HG03571 (cell line): ENCODE results near the gene RABL3.
"Not testable (repeated sequence)": the region's sequence is repeated elsewhere in the genome, so short reads cannot be mapped to it uniquely, and the experiment has no call there.

ENCODE experiments used
- ATAC-seq: cut with Tn5 transposase; IDR thresholded peaks from one replicate; pipeline ENCODE4 v1.9.1; 2021; ENCODE audit not compliant: unreplicated experiment

The RABL3 gene

GRCh38 chr3:120683671-120684301 is 58.5 kb downstream of the RABL3 start:
- no peak for ATAC-seq

GRCh38 chr3:120683213-120683612 is 59.1 kb downstream of the RABL3 start:
- no peak for ATAC-seq

DNA sequence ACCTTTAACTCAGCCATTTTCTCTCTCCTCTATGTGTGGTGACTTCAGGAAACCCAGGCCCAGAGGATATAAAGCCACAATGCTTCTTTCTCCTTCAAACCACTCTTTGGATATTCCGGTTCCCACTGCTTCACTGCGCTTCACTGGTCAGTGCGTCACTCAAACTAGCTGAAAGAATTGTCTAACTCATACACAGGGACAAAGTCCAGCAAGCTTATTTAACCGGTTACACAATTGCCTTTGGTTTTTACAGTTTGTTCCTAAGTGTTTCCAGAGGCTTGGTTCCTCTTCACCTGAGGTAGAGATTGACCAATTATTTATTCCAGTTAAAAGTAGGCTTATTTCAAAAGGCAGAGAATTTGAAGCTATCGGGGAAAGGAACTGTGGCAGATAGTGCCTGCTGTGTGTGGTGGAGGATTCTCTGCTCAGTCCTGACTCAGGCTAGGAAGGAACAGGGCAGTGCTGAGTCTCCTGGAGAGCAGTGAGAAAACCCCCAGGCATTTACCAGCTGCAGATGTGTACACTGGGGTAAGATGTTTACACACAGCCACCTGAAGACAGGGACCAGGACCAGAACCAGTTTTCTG is 60.1 kb downstream of the RABL3 start, which contains the start of gene HGD:
HGD (minus strand) TSS at position 145 of the 587 bp plus-strand sequence; CDS start at position 17, 128 bp downstream.
- ATAC-seq, result no peak

DNA sequence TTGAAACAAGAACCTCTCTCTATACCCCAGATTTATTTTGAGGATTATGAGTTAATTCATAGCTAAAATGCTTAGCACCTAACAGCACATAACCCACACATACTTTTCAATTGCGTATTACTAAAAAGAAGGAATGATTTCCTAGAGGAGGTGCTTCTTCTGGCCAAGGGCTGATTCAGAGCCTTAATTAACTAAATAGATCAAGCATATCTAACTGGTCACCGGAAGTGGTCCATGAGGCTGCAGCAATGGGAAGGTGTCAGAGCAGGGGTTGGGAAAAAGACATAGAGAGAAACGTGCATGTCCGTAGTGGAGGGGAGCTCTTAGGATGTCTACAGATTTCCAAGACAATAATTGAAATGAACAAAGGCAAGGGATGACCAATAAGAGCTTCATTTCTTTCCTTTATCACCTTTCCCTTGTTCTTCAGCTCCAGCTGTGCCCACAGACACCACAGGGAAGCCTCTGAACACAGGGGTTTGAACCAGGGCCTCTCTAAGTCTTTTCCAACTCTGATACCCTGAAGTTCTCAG is 60.7 kb downstream of the RABL3 start:
- ATAC-seq, result no peak

DNA sequence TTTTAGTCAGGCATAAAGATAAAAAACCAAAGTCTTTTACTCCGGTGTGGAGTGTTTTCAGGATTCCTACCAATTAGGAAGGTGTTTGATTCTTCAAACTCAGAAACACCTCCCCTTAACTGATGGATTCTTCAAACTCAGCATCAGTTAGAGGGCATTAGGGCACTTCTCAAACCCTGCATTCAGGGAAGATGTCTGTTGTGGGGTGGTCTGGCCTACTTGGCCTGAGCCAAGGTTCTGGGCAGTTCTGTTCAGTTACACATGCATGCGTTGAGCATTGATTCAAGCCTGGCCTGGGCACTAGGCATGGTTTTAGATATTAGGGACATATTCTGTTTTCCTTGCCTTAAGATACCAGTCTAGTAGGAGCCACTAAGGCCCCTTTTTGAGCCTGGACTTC is 61.3 kb downstream of the RABL3 start:
- no peak for ATAC-seq

DNA sequence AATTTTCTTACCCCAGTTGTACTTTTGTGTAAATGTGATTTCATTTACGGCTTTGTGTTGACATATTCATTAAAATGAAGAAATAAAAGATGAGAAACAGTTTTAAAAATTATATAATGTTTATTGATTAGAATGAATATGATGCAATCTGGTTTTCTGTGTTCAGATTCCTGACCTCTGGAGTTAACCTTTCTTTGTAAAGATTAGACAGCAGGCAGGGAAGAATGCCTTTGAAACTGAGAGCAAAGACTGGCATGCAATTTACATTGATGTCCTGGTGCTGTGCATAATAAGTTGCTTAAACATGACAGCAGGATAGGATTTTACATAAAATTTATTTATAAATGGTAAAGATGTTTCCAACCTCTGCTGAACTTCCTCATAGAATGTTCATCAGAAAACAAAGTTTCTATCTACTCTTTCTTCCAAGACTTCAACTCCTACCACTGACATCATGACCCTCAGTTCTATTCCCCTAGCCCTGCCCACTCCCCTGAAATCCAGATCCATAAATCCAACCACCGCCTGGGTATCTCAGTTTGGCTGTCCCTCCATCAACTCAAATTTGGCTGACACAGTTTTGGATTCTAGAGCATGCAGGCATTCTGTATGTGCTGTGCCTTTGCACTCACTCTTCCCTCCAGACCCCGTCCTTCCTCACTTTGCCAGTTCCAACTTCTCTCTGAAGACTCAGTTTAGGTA is 62.0 kb downstream of the RABL3 start:
- ATAC-seq, result no peak

DNA sequence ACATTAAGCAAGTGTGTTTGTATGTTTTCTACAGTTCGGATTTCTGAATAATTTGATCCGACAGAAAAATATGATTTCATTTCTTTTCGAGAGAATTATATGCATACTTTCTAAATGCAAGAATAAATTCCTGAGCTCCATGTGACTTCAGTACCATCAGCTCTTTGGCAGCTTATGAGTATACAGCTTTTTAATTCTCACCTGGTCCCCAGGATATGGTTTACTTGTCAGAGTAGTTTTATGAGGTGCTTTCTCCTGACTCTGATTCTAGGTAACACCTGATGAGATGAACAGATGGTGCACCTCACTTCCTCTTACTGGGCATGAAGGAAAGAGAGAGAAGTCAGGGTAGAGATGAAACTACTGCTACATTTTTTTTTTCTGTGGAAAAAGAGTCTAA is 63.3 kb downstream of the RABL3 start:
- peak; percentile 47 for ATAC-seq

- peak; percentile 94 for ATAC-seq
These were observed 63.9 kb downstream of the RABL3 start for GRCh38 chr3:120678331-120678947.

GRCh38 chr3:120677193-120677592 is 65.1 kb downstream of the RABL3 start:
- ATAC-seq, result not testable (repeated sequence)

GRCh38 chr3:120673116-120673515 is 69.2 kb downstream of the RABL3 start:
- no peak for ATAC-seq

- ATAC-seq, result no peak
These were observed 71.7 kb downstream of the RABL3 start for GRCh38 chr3:120670576-120670975.

GRCh38 chr3:120664926-120665325 is 77.4 kb downstream of the RABL3 start:
- no peak for ATAC-seq

DNA sequence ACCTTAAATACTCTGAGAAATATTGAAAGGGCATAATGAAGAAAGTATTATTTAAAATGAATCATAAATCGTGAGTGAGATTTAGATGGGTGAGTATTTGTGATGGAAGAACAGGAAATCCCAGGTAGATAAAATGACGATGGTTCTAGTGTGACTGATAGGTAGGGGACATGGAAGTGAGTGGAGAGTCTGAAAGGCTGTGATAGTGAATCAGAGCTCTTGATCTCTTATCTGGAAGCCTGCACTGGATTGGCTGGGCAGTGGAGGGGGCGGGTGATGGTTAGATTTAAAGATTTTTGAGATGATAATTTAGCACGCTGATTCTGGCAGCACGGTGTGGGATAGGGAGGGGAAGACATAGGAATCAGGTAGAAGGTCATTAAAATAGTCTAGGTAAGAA is 80.4 kb downstream of the RABL3 start:
- no peak for ATAC-seq

GRCh38 chr3:120661106-120661905 is 81.0 kb downstream of the RABL3 start:
- no peak for ATAC-seq

DNA sequence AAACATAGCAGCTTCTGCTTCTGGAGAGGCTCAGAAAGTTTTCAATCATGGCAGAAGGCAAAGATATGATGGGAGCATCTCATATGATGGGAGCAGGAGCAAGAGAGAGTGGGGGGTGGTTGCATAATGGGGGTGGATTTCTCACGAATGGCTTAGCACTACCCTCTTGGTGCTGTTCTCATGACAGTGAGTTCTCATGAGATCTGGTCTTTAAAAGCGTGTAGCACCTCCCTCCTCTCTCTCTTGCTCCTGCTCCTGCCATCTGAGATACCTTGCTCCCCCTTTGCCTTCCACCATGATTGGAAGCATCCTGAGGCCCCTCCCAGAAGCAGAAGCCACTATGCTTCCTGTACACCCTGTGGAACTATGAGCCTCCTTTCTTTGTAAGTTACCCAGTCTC is 82.5 kb downstream of the RABL3 start:
- ATAC-seq, result no peak

- no peak for ATAC-seq
These were observed 83.0 kb downstream of the RABL3 start for GRCh38 chr3:120659285-120659684.

- no peak for ATAC-seq
These were observed 89.3 kb downstream of the RABL3 start for GRCh38 chr3:120652896-120653545.

DNA sequence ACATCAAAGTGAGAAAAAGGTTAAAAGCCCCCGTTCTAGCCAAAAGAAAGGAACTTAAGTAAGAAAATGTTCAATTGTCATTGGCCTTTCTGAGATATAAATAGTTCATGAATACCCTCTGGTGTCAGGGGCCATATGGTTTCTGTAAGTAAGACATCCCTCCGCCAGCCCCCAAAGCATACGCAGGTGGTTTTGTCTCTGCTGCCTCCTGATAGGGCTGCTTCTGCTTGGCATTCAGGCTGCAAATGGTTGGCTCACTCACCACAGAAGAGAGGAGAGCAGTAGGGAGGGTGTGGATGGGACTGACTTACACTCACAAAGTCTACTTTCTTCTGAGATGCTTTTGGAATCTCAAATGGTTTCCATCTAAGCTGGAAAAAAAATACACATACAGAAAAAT is 90.0 kb downstream of the RABL3 start:
- no peak for ATAC-seq

DNA sequence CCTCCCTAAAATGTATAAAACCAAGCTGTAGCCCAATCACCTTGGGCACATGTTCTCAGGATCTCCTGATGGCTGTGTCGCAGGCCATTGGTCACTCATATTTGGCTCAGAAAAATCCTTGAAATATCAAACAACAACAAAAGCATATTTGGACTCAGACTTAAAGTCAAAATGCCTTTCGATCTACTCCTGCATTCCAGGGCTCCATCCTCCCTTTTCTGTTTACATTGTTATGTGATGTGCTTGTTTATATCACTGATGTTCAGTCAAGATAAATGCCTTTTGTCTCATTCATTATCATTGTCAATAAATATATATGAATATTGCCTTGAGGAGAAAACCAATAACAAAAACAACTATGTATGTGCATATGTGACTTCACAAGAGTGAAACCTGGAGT is 92.0 kb downstream of the RABL3 start:
- no peak for ATAC-seq

DNA sequence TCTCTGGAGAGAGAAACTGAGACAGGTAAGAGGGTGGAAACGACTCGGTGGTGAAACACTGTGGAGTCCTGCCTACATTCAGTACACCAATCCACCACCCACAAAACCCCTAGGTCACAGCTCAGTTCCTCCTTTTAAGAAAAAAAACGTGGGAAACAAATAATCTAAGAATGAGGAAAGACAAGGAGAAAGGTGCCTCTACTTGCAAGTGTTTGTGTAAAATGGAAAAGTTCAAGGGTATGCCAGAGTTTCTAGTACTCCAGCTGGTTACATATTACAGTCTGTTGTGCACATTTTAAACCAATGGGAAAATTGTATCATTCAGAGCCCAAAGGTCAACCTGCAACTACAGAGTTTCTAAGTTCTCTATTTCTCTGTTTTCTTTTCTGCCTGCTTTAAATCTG is 92.5 kb downstream of the RABL3 start:
- no peak for ATAC-seq
